ENCODE data around the gene DCTN2.

DNA sequence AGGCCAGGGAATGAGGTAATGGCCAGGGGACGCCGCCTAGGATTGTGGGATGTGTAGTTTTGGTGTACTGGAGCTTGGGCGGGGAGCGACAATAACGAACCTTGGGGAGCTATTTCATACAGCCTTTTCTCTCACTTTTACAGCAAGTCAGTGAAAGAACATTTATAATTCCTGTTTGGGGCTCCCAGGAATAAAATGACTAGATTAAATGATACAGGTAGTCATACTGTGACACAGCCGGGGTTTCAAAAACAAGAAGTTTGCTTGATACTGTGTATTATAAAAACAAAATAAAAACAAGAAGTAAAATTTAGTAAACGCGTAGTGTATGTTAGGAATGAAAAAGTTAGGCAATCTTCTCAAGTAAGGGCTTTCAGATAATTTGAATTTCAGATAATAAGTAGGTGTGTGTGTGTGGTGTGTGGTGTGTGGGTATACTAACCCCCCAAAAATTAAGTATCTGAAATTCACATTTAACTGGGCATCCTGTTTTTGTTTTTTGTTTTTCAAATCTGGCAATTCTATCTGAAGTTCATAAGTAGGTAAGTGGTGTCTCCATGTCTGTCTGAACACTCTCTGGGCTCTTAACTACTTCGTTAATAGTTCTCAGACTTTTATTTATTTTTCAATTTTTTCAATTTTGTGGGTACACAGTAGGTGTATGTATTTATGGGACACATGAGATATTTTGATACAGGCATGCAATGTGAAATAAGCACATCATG is 458 bp upstream of the DCTN2 start:
- TF ChIP-seq GATA2 (IDR thresholded peaks at IDR 0.05; ENCODE audit: low read depth, low read length) (no peak), GATA3 (IDR thresholded peaks at IDR 0.05; ENCODE audit: low read depth, low read length) (no peak)

Measured in SH-SY5Y (cell line).